ENCODE results near the gene CAPN9.

Gene CAPN9

DNA sequence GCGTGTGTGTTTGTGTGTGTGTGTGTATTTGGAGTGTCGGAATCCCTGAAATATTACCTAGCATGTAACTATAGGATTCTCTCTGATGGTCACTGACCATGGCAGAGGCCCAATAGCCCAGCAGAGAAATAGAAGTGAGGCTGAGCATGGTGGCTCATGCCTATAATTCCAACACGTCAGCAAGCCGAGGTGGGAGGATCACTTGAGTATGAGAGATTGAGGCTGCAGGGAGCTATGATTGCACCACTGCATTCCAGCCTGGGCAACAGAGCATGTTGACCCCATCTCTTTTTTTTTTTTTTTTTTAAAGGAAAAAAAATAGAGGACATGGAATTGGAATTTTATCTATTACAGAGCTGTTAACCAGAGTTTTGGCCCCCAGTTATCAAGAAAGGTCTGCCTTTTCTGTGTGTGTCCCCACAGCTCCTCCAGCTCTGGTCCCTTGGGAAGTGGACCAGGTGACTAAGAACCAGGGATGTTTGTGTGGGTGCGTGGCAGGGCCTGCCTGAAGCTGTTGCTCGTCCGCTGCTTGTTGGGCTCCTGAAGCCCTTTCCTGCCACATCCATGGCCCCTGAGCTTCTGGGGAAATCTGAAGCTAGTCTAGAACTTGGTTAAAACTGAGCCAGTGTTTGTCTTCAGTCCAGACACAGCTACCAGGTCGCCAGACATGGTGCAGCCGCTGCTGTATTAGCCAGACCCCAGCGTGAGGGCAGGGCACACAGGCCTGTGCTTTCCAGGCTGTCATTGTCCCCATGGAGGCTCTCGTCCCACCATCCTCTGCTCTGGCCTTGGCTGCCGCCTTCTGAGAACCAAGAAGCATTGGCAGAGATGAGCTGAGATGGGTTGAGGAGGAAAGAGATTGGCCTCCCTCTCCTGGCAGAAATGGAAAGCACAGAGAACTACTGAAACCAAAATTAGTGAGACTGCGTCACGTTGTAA lies 25.5 kb downstream of the CAPN9 start:
- no peak for DNase-seq

DNA sequence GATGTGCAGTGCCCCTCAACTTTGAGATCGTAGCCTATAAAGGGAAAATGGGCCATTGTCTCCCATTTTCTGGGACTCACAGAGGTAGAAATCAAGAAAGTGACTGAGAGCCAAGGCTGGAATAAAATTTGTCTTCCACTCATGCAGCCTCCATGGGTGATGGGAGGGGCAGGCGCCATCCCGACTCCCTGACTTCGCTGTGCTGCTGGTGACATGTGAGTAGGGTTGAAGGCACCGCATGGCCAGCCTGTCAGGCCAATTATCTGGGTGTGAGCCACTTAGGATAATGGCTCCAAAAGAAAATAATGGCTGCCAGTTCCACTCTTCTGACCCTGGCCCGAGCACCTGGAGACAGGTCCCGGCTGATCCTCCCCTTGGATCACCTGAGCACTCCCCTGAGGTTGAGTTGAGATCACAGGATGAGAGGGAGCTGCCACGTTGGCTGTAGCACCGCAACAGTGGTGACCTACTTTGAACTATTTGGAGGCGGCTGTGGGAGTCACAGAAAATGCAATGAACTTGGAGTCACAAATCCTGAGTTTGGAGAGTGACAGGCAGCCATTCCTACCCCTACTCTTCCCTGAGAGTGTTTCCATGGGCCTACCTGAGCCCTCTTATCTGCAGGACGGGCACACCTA lies 26.3 kb downstream of the CAPN9 start:
- no peak for DNase-seq

DNA sequence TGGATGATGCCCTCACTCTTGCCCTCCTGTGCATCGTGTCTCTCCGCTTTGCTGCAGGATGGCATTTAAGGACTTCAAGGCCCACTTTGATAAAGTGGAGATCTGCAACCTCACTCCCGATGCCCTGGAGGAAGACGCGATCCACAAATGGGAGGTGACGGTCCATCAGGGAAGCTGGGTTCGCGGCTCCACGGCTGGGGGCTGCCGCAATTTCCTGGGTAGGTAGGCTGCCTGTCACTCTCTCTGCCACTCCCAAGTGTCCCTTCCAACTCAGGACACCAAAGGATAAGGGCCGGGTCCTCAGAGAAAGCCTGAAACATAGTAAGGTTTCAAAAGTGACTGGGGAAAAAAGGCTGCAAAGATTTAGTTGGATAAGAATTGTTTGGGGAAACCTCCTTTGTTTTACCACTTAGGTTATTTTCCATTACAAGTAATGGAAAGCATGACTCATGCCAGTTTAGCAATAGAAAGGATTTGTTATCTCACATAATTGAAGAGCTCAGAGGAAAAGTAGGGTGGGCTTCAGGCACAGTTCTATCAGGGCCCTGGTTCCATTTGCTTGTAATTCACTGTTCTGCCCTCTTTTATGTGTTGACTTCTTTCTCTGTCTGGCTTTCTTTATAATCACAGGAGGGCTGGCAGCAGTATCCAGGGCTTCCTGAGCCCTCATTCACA lies 31.9 kb downstream of the CAPN9 start:
- DNase-seq = no peak

DNA sequence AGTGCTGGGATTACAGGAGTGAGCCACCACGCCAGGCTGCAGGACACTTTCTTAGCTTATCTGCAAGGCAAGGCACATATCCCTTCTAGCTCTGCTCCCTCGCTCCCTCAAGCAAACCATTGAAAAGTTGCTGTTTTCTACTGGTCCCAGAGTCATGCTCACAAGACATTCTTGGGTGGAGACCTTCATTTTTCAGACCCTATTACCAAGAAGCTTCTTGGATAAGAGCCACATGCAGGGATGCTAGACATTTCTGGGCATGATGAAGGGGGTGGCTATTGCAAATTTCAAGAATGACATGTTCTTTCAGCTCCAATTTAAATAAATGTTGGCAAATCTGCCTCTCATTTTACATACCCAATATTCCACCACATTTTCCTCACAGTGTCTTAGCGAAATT lies 33.9 kb downstream of the CAPN9 start:
- no peak for DNase-seq

DNA sequence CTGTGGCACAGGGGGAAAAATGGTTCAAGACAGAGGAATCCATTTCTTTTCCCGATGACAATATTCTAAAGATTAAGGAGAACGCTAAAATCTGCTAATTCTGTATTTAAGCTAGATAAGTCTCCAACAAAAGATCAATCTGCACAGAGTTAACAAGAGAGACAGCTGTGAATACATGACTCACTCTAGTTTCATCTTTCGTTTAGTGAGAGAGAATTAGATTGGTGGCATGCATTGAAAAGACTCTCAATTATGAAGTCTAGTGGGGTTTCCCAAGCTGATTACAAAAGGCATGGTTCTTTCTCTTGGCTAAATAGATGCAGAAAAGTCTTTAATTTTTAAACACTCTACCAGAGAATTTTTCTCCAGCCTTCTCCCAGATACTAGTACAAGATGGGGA lies 34.4 kb downstream of the CAPN9 start:
- DNase-seq = no peak

DNA sequence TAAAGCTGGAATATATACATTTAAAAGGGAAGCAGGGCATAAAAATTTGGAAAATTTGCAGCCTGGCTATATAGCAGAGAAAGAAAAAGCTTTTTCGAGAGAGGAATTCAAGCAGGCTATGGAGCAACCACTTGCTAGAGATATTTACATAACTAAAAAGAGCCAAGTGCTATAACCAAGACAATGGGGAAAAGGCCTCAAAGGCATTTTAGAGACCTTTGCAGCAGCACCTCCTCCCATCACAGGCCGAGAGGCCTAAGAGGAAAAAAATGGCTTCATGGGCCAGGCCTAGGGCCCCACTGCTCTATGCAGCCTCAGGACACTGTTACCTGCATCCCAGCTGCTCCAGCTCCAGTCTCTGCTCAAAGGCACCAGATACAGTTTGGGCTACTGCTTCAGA lies 37.0 kb downstream of the CAPN9 start:
- DNase-seq = no peak

DNA sequence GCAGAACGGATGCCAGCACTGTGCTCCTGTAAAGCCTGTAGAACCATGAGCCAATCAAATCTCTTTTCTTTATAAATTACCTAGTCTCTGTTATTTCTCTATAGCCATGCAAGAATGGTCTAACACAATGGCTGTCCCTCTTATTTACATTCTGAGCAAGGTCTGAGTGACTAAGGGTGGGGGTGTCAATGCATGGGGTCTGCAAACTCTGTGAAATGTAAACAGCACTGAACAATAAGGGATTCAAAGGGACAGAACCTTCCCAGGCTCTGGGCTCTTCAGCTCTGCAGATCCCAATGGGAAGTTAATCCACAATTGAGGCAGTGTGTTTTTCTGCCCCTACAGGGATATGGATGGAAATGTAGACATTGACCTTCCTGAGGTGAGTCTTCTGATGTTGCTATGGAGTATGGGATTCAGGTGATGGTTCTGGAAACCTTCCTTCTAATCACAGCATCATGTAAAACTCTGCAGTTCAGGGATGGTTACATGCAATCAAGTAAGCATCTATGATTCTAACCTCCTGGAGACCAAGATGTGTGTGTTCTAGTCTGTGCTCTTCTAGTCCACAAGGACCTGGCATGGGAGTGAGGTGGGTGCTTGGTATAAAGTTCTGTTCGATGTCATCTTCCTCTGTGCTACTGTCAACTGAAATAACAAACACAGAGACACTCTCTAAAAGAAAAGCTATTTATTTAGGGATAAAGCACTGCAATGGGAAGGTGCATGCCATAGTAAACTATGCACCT lies 38.6 kb downstream of the CAPN9 start:
- no peak for DNase-seq

DNA sequence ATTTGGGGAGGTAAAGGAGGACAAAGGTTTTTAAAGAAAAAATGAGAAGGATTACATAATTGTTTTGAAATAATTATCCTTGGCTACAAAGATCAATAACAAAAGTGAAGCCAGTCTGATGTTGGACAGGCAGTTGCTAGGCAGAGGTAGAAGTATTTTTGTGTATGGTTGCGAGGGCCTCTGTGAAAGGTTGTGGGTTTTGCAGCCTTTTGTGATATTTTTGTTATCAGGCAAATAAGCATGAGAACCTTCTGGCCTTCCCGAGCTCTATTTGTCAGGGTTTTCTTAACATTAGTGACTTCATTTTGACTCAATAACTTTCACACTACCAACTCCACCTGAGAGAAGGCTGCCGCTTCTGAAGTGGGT lies 39.2 kb downstream of the CAPN9 start:
- DNase-seq = no peak

DNA sequence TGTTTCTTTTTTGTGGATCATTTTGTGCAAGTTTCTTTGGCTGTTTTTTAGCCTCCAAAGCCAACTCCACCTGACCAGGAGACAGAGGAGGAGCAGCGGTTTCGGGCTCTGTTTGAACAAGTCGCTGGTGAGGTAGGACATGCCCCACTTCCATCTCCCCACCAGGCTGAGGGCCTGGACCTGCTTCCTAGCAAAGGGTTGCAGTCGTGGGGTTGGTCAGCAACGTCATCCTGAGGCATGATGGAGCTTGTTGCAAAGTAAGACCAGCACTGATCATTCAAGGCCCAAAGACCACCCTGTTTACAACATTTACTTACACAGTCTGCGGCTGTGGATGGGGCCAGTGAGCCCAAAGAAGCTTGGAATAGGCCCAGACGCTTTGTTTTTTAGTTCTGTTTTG lies 40.3 kb downstream of the CAPN9 start:
- no peak for DNase-seq

DNA sequence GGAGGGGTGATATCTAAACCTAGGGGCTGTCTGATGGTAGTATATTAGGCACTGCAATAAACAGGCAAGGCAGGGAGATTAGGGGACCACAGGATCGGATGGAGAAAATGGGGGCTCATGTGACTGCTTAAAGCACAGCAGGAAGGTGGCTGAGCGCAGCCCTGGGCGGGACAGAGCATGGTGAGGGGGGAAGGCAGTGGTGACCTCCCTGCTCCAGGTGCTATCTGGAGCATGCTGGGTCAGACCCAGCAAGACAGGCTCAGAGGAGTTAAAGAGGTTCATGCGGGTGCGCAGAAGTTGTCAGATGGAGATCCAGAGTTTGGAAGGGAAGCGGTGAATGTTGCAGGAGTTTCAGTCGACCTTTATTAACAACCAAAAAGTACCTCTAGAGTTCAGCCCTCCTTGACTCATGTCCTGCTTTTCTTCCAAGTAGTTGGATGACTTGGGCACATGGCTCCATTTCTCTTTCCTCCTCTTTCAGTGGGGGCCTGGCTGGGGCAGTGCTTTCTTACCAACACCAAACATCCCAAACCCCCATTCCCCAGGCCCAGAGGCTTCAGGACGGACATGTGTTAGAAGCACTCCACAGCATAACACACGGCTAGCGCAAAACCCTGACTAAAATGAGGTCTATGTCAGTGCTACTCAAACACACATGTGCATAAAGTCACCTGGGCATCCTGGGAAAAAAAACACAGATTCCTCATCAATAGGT lies 41.5 kb downstream of the CAPN9 start:
- DNase-seq = no peak

DNA sequence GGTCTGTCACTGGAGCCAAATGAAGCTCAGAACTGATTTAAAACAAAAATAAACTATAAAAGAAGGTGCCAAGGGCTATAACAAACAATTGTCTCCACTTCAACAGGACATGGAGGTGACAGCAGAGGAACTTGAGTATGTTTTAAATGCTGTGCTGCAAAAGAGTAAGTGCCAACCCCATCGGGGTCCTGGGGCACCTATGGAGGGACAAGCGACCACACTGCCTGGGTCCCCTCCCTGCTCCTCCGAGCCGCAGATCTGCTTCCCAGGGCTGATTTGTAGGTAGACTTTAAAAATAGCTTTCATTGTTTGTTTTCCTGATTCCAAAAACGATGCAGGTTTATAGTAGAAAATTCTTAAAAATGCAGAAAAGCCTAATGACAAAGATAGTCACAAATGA lies 42.8 kb downstream of the CAPN9 start:
- DNase-seq = no peak

DNA sequence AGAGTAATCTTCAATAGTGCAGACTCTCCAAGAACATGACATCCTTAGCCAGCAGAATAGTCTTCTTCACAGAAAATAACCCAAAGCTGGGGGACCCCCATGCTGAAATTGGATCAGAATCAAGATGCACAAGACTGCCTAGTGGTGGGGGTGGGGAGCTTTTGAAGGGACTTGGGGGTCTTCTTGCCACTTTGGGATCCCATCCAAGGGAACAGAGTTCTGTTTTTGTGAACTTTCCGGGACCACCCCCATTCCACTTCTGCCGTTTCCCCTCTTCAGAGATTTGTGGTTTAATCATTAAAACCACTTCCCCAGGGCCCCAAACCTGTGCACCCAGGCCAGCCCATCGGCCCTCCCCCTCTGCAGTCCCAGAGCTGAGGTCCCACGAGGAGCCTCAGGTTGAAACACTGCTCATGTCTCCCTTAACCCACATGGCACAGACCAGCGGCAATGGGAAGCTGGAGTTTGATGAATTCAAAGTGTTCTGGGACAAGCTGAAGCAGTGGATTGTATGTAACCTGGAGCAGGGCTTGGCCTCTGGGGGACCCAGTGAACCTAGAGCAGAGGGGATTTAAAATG lies 44.9 kb downstream of the CAPN9 start:
- no peak for DNase-seq

DNA sequence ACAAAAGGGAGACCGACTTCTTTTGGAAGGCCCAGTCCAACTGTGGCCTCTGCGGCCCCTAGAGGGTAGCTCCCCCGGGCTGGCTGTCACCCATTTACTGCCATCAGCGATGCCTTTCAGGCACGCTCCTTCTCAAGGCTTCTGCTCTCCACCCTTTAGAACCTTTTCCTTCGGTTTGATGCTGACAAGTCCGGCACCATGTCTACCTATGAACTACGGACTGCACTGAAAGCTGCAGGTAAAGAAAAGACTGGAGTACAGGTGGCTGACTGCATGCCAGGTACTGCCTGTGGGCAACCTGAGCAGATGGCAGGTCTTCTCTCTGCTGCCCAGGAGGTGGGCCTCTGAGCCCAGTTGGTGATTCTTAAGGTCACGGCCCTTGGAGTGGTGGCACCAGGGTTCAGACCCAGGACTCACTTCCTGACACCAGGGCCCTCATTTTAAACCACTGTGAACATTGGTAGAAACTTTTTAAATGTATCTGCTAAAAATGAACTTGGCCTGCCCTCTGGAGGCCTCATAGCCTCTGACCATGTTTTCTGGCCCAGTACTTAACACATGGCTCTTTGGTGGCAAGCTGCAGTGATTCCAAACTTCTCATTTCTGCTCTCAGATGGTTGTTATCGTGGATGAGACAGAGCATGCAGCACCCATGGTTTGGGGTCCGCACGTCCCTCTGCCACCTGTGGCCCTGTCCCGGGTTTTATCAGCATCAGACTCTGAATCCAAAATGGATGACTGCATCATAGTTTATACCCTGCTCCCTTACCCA lies 45.7 kb downstream of the CAPN9 start:
- no peak for DNase-seq

DNA sequence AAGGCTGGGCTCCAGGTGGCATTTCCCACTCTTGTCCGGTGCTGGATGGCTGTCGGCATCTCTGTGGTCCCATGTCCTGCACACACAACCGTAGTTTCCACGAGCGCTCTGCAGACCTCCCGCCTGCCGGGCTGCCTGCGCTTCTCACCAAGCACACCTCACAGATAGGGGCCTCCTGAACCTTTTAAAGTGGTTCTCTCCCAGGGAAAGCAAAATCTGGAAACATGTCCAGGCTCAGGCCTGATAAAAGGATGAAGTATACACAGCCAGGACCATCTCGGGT lies 46.2 kb downstream of the CAPN9 start:
- no peak for DNase-seq

DNA sequence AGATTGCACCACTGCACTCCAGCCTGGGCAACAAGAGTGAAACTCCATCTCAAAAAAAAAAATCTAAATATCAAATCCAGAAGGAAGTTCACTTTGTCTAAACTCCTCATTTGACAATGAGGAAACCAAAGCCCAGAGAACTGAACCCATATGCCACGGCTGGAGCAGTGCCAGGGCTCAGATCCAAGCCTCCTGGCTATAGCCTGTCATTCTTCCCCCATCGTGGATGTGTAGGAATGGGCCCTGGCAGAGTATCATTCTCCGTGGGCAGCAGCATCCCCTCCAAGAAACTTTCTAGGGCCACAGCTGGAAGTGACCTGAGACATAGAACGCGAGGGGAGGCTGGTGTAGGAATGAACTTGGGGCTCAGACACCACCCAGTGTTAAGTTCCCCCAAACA lies 47.2 kb downstream of the CAPN9 start:
- no peak for DNase-seq

DNA sequence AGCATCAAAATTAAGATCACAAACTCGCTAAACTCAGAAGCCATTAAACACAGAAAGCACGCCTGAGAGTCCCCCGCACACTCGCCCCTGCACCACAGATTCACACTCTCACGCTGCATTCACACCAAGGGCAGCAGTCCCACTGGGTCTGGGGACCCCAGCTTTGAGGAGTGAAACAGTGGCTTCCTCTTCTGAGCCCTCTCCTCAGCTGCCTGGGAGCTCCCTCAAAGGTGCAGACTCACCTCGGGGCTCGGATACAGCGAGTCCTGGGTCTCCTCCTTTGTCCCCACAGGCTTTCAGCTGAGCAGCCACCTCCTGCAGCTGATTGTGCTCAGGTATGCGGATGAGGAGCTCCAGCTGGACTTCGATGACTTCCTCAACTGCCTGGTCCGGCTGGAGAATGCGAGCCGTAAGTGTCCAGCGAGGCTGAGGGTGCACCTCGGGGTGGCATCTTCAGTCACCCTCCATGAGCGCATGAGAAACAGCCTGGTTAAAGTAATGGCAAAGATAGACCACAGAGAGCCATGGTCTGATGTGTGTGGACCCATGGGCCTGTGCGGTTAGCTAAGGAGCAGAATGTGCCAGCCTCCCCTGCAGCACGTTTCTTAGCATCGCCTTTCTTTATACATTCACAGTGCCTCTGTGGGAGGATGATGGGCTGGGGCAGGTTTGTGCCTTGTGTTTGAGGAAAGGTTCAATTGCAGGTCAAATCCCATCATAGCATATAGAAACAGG lies 47.9 kb downstream of the CAPN9 start:
- DNase-seq = no peak

DNA sequence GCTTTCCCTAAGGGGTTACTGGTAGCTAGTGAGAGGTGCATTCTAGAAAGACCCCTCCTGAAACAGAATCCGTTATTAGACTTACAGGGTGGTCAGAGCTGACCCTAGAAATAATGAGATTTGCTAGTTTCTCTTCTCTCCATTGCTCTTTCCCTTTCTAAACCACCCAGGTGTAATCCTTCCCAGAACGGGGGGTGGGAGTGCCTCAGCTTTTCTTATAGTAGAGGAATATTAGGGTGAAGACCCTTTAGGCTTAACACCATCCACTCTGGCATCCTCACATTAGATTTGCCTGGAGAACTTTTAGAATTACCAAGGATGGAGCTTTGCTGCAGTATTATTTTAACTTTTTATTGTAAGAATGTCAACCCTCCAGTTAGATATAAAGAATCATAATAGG lies 49.4 kb downstream of the CAPN9 start:
- no peak for DNase-seq

DNA sequence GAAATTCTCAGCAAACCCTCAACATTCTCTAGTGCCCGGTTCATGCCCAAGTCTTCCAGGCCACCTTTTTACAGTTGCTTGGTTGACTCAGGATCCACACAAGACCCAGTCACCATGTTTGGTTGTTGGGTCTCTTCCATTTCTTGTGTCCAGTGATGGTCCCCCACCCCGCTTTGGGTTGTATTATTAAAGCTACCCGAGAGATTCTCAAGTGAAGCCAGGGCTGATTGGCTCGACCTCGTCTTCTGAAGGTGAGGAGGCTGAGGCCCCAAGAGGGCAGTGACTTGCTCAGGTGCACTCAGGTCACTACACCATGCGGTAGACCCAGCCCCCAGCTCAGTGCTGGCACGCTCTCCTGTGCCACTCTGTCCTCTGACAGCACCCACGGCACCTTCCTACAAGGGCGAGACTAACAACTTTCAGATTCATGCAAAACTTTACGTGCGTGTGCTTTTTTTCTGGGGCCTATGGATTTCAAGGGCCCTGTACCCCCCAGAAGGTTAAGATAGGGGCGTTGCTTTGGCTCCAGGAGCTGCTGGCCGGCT lies 50.3 kb downstream of the CAPN9 start:
- DNase-seq = no peak

DNA sequence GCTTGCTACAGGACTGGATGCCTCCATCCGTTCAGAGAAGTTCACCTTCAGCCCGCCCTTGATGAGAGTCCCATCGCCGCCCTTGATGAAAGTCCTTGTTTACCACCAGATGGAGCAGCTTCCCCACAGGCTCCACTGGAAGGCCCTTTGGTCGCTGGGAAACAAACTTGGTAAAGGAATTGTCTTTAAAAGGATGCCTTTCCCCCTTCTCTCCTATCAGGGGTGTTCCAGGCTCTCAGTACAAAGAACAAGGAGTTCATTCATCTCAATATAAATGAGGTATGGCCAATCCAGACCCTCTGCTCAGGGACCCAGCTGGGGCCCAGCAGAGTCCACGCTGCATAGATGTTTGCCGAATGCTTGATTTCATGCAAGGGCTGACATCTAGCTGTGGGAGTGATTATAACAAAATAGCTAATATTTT lies 50.8 kb downstream of the CAPN9 start:
- peak; percentile 1 to 5 for DNase-seq

DNA sequence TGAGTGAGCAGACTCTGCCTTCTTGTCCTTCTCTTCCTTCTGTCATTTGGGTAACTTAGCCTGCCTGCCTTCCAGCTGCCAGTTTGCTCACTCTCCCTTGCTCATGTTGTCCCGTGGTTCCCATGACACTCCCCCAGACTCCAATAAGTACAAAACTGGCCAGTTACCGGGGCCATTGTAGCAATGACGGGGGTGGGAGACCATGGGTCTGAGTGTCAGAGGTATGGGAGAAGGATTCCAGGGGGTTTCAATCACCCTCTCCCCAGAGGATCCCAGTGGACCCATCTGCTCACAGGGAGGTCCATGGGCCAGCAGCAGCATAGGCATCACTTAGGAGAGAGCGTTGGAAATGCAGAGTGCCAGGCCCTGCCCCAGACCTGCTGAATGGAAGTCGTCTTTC lies 51.3 kb downstream of the CAPN9 start:
- DNase-seq = no peak

Data from activated CD4-positive, alpha-beta T cell treated with anti-CD3 and anti-CD28 coated beads, Interleukin-2, amount 50 U/mL, for 48 hours (primary cell).